ENCODE data around the gene KRT23. TPM values are rescaled to one million over a fixed set of nuclear protein-coding genes. Genes with fewer than 3 reads are reported as not detected.

Gene KRT23
- total and polyA plus RNA-seq, 12 donors, result 0.01 to 0.25 (median 0.21) TPM; not detected in 8

- ATAC-seq, result no peak
- no peak overlapping the region for H3K4me3 ChIP-seq
- no peaks in the 10 kb centered on the region for H3K9me3 ChIP-seq
- no peak overlapping the region for H3K27ac ChIP-seq
- intact Hi-C loops (cut with DNase I), result no loop called here
- WGBS, 2 donors, result 76 to 80% methylated on average over 8 of the region's 8 CpGs
- H3K27me3 ChIP-seq, result peaks cover 0 to 18% (median 16%) of the 10 kb centered on the region in 7 donors
- DNase-seq, result no peak
- no peaks in the 10 kb centered on the region for H3K36me3 ChIP-seq
- TF ChIP-seq, protein P1, sequence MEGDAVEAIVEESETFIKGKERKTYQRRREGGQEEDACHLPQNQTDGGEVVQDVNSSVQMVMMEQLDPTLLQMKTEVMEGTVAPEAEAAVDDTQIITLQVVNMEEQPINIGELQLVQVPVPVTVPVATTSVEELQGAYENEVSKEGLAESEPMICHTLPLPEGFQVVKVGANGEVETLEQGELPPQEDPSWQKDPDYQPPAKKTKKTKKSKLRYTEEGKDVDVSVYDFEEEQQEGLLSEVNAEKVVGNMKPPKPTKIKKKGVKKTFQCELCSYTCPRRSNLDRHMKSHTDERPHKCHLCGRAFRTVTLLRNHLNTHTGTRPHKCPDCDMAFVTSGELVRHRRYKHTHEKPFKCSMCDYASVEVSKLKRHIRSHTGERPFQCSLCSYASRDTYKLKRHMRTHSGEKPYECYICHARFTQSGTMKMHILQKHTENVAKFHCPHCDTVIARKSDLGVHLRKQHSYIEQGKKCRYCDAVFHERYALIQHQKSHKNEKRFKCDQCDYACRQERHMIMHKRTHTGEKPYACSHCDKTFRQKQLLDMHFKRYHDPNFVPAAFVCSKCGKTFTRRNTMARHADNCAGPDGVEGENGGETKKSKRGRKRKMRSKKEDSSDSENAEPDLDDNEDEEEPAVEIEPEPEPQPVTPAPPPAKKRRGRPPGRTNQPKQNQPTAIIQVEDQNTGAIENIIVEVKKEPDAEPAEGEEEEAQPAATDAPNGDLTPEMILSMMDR (IDR thresholded peaks at IDR 0.05), result no peak
- no peaks in the 10 kb centered on the region for H3K4me1 ChIP-seq
Observed at GRCh38 chr17:40956401-40957254, 19.2 kb upstream of the KRT23 start.

- 80 to 84% methylated on average over 2 of the region's 2 CpGs for WGBS, 2 donors
- Histone ChIP-seq H3K27me3 (peaks cover 0 to 36% (median 27%) of the 10 kb centered on the region in 7 donors), H3K27ac (no peak overlapping the region), H3K4me1 (no peaks in the 10 kb centered on the region), H3K9me3 (no peaks in the 10 kb centered on the region), H3K4me3 (no peak overlapping the region), H3K36me3 (no peaks in the 10 kb centered on the region)
- TF ChIP-seq, protein P1 (IDR thresholded peaks at IDR 0.05), result no peak
- ATAC-seq (no peak), DNase-seq (no peak)
- intact Hi-C loops (cut with DNase I), result no loop called here
Observed at GRCh38 chr17:40953881-40954280, 16.4 kb upstream of the KRT23 start.

GRCh38 chr17:40952661-40953060, 15.2 kb upstream of the KRT23 start:
- H3K9me3 ChIP-seq, result no peaks in the 10 kb centered on the region
- DNase-seq, result no peak
- ATAC-seq, result no peak
- no peaks in the 10 kb centered on the region for H3K4me1 ChIP-seq
- WGBS, 2 donors, result 58 to 71% methylated on average over 1 of the region's 1 CpG
- no peaks in the 10 kb centered on the region for H3K36me3 ChIP-seq
- intact Hi-C loops (cut with DNase I), result no loop called here
- TF ChIP-seq, protein P1 (IDR thresholded peaks at IDR 0.05), result no peak
- H3K4me3 ChIP-seq, result no peak overlapping the region
- peaks cover 0 to 49% (median 39%) of the 10 kb centered on the region in 7 donors for H3K27me3 ChIP-seq
- H3K27ac ChIP-seq, result no peak overlapping the region

GRCh38 chr17:40952154-40952553, 14.7 kb upstream of the KRT23 start:
- H3K36me3 ChIP-seq, result no peaks in the 10 kb centered on the region
- H3K9me3 ChIP-seq, result no peaks in the 10 kb centered on the region
- H3K27me3 ChIP-seq, result peaks cover 0 to 51% (median 39%) of the 10 kb centered on the region in 7 donors
- H3K4me1 ChIP-seq, result no peaks in the 10 kb centered on the region
- DNase-seq (no peak), ATAC-seq (no peak)
- TF ChIP-seq, protein P1 (IDR thresholded peaks at IDR 0.05), result no peak
- 65 to 72% methylated on average over 2 of the region's 2 CpGs for WGBS, 2 donors
- intact Hi-C loops (cut with DNase I), result no loop called here
- H3K4me3 ChIP-seq, result no peak overlapping the region
- no peak overlapping the region for H3K27ac ChIP-seq

Measured in heart right ventricle (tissue), 16 donors.